DND-41 (cell line): Measurements from ENCODE around the gene MMAB.

Source experiments
- ATAC-seq: fragments of 200-7000 bp; cut with Tn5 transposase; 3 replicates; pipeline ENCODE4 v1.9.1; 2021; ENCODE audit warnings: low read depth; ENCODE audit not compliant: insufficient read depth
- DNase-seq: peaks from one replicate; pipeline ENCODE4 v3.0.0-alpha.2; 2020
- H2AFZ ChIP-seq: 2 replicates; pipeline ENCODE4 v1.6.0; 2012; ENCODE audit warnings: low read depth, low read length
- H3K27ac ChIP-seq: 2 replicates; pipeline ENCODE4 v1.5.1; 2012; ENCODE audit warnings: low read length, inconsistent platforms
- H3K27me3 ChIP-seq: fragments of 200-600 bp; sonication (generic); 2 replicates; pipeline ENCODE4 v1.6.0; 2012; ENCODE audit warnings: low read length, mild to moderate bottlenecking, inconsistent platforms; ENCODE audit not compliant: insufficient read depth, poor library complexity
- H3K36me3 ChIP-seq: 2 replicates; pipeline ENCODE4 v1.5.1; 2012; ENCODE audit warnings: low read length, inconsistent platforms; ENCODE audit not compliant: insufficient read depth
- H3K4me1 ChIP-seq: 2 replicates; pipeline ENCODE4 v1.5.1; 2012; ENCODE audit warnings: mild to moderate bottlenecking, low read length; ENCODE audit not compliant: insufficient read depth
- H3K4me2 ChIP-seq: 2 replicates; pipeline ENCODE4 v1.6.0; 2012; ENCODE audit warnings: mild to moderate bottlenecking, moderate library complexity, low read length, inconsistent platforms; ENCODE audit not compliant: insufficient read depth
- H3K4me3 ChIP-seq, 2 experiments: fragments of 200-600 bp in 1 of 2; shearing (Covaris generic) in 1 of 2; 2 replicates each; pipeline ENCODE4 v1.5.1; 2012 to 2016; ENCODE audit warnings: inconsistent platforms in 2 of 2, low read length in 2 of 2, mild to moderate bottlenecking in 2 of 2, low read depth in 1 of 2, moderate library complexity in 1 of 2
- H3K79me2 ChIP-seq: 2 replicates; pipeline ENCODE4 v1.6.0; 2012; ENCODE audit warnings: low read length, inconsistent platforms; ENCODE audit not compliant: insufficient read depth
- H3K9ac ChIP-seq: 2 replicates; pipeline ENCODE4 v1.6.0; 2012; ENCODE audit warnings: low read depth, mild to moderate bottlenecking, inconsistent platforms, low read length, moderate library complexity
- H3K9me3 ChIP-seq: 2 replicates; pipeline ENCODE4 v1.5.1; 2012; ENCODE audit warnings: low read length, moderate library complexity, mild to moderate bottlenecking, inconsistent platforms; ENCODE audit not compliant: insufficient read depth, severe bottlenecking
- H4K20me1 ChIP-seq: 2 replicates; pipeline ENCODE4 v1.6.0; 2012; ENCODE audit warnings: low read length; ENCODE audit not compliant: insufficient read depth
- EZH2 ChIP-seq: IDR thresholded peaks from 3 replicates; pipeline ENCODE4 v1.6.1; 2012; ENCODE audit warnings: borderline replicate concordance, low read depth, mild to moderate bottlenecking, moderate library complexity, low read length, inconsistent platforms; ENCODE audit not compliant: severe bottlenecking
- TF ChIP-seq, protein P1 (sequence below): IDR thresholded peaks from 2 replicates; pipeline ENCODE4 v1.5.1; 2012; ENCODE audit warnings: borderline replicate concordance, low read length, moderate library complexity, mild to moderate bottlenecking; ENCODE audit not compliant: poor library complexity, severe bottlenecking; ENCODE audit errors: extremely low read depth

Gene MMAB

DNA sequence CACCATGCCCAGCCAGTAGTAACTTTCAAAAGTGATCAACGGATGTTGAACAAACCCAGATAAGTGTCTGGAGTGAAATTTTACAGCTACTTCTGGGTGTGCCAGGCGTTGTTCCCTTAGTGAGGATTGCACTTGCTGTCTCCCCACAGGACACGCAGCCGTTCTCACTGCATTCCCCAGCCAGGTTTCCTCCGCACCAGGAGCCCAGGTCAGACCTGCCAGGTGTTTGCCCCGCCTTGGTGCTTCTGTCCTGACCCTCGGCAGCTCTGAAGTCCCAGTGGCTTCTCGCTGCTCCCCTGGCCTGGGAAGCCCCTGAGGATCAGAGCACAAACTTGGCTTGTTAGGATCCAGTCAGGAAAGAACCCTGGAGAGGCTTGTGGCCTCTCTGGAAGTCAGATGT is 36.2 kb downstream of the MMAB start:
- Histone ChIP-seq H3K79me2 (no peaks in the 10 kb centered on the region), H3K27ac (no peak overlapping the region), H3K27me3 (no peaks in the 10 kb centered on the region), H3K9me3 (no peaks in the 10 kb centered on the region), H3K4me3 (no peak overlapping the region), H2AFZ (no peak overlapping the region), H4K20me1 (no peaks in the 10 kb centered on the region), H3K4me2 (no peak overlapping the region), H3K4me1 (no peaks in the 10 kb centered on the region), H3K36me3 (0 out of 2 replicates have a peak, but pooled peaks cover 6% of the 10 kb centered on the region), H3K9ac (no peak overlapping the region)
- TF ChIP-seq, protein P1, sequence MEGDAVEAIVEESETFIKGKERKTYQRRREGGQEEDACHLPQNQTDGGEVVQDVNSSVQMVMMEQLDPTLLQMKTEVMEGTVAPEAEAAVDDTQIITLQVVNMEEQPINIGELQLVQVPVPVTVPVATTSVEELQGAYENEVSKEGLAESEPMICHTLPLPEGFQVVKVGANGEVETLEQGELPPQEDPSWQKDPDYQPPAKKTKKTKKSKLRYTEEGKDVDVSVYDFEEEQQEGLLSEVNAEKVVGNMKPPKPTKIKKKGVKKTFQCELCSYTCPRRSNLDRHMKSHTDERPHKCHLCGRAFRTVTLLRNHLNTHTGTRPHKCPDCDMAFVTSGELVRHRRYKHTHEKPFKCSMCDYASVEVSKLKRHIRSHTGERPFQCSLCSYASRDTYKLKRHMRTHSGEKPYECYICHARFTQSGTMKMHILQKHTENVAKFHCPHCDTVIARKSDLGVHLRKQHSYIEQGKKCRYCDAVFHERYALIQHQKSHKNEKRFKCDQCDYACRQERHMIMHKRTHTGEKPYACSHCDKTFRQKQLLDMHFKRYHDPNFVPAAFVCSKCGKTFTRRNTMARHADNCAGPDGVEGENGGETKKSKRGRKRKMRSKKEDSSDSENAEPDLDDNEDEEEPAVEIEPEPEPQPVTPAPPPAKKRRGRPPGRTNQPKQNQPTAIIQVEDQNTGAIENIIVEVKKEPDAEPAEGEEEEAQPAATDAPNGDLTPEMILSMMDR: no peak
- no peak for TF ChIP-seq EZH2
- ATAC-seq: no peak
- no peak for DNase-seq

DNA sequence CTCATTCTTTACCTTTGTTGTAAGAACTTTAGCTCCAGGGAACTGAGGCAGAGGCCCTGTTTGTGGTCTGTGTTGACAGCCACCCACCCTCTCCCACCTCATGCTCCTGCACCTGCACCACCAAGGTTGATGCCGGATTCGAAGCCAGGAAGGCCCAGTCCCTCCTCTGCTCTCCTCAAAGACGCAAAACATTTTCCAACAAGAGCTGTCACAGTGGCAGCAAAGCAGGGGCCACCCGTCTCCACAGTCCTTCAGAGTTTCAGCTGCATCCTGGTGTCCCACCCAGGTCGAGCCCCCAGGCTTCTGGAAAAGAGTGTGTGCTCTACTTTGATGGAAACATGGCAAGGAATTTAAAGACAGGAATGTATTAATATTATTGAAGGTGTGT is 37.4 kb downstream of the MMAB start:
- H3K4me1 ChIP-seq: no peaks in the 10 kb centered on the region
- H2AFZ ChIP-seq: no peak overlapping the region
- H3K79me2 ChIP-seq: no peaks in the 10 kb centered on the region
- ATAC-seq: no peak
- TF ChIP-seq, protein P1: no peak
- no peak for TF ChIP-seq EZH2
- no peaks in the 10 kb centered on the region for H3K27me3 ChIP-seq
- DNase-seq: no peak
- peaks cover 9% of the 10 kb centered on the region; the same call in 1 of the 2 replicates for H3K36me3 ChIP-seq
- H3K4me2 ChIP-seq: no peak overlapping the region
- H4K20me1 ChIP-seq: no peaks in the 10 kb centered on the region
- no peaks in the 10 kb centered on the region for H3K9me3 ChIP-seq
- H3K4me3 ChIP-seq: no peak overlapping the region
- H3K9ac ChIP-seq: no peak overlapping the region
- H3K27ac ChIP-seq: no peak overlapping the region

DNA sequence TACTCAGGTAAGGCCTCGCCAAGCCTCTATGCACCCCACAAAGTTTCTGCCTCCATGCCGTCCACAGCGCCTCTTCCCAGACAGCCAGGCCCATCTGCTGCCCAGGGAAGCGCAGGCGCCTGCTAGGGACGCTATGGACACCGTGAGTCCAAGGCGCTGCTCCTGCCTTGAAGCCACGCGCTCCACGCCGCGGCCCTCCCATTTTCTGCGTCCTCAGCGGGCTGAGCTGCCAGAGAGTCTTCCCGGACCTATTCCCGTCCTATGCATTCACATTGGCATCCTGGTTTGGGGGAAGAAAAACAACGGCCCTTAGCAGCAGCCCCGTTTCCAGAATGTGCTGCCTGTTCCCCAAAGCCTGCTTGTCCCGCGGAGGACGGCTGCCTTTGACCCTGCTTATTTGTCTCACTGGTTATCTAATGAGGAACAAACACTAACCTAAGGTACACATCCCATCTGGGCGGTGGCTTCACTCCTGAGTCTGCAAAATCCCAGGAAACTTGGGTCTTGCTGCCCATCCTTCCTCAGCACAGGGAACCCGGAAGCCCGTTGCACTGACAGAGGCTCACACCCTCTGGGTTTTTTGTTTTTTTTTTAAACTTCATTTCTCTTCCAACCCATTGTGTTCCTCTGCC is 38.0 kb downstream of the MMAB start:
- Histone ChIP-seq H4K20me1 (no peaks in the 10 kb centered on the region), H3K4me1 (no peaks in the 10 kb centered on the region)

More for the DNA sequence above, 38.0 kb downstream of the MMAB start:
- TF ChIP-seq, protein P1: no peak
- TF ChIP-seq EZH2: no peak
- H2AFZ ChIP-seq: no peak overlapping the region
- H3K4me3 ChIP-seq: no peak overlapping the region
- peaks cover 14% of the 10 kb centered on the region; the same call in 1 of the 2 replicates for H3K36me3 ChIP-seq
- no peaks in the 10 kb centered on the region for H3K79me2 ChIP-seq
- ATAC-seq (no peak), DNase-seq (no peak)
- H3K27ac ChIP-seq: no peak overlapping the region
- H3K9ac ChIP-seq: no peak overlapping the region
- no peaks in the 10 kb centered on the region for H3K9me3 ChIP-seq
- no peaks in the 10 kb centered on the region for H3K27me3 ChIP-seq
- H3K4me2 ChIP-seq: no peak overlapping the region
